Right hindlimb (tissue), 1 donor: ENCODE data around the gene APOL5.
A peak's percentile ranks its signal among the peaks of the same experiment; 100 is the strongest.
"Not testable (repeated sequence)": the region's sequence is repeated elsewhere in the genome, so short reads cannot be mapped to it uniquely, and the experiment has no call there.

Experiments
- DNase-seq: peaks from one replicate; pipeline ENCODE4 v3.0.0-alpha.2; 2018

APOL5 gene

GRCh38 chr22:35712672-35713071, 5.0 kb upstream of the APOL5 start:
- DNase-seq = no peak

- DNase-seq = no peak
Observed at GRCh38 chr22:35719212-35719875, 1.7 kb downstream of the APOL5 start.

- no peak for DNase-seq
Observed at GRCh38 chr22:35721960-35722359, 4.3 kb downstream of the APOL5 start.

- DNase-seq = no peak
Observed at GRCh38 chr22:35725521-35725920, 7.8 kb downstream of the APOL5 start.

GRCh38 chr22:35726398-35726797, 8.7 kb downstream of the APOL5 start:
- DNase-seq = no peak

- DNase-seq = no peak
Observed at GRCh38 chr22:35726933-35727332, 9.3 kb downstream of the APOL5 start.

- no peak for DNase-seq
Observed at GRCh38 chr22:35727436-35727835, 9.8 kb downstream of the APOL5 start.

GRCh38 chr22:35728639-35729308, 11.1 kb downstream of the APOL5 start:
- DNase-seq = no peak

- no peak for DNase-seq
Observed at GRCh38 chr22:35729309-35729698, 11.6 kb downstream of the APOL5 start.

GRCh38 chr22:35731321-35731720, 13.6 kb downstream of the APOL5 start:
- no peak for DNase-seq

GRCh38 chr22:35732116-35732515, 14.4 kb downstream of the APOL5 start:
- no peak for DNase-seq

- no peak for DNase-seq
Observed at GRCh38 chr22:35733036-35733435, 15.4 kb downstream of the APOL5 start.

GRCh38 chr22:35733791-35734516, 16.3 kb downstream of the APOL5 start:
- peak; percentile 86 for DNase-seq

GRCh38 chr22:35734517-35734827, 16.8 kb downstream of the APOL5 start:
- DNase-seq = no peak

GRCh38 chr22:35735542-35735941, 17.9 kb downstream of the APOL5 start:
- peak; percentile 54 for DNase-seq

GRCh38 chr22:35736166-35736565, 18.5 kb downstream of the APOL5 start:
- DNase-seq = no peak

- DNase-seq = no peak
Observed at GRCh38 chr22:35736701-35737100, 19.0 kb downstream of the APOL5 start.

- DNase-seq = not testable (repeated sequence)
Observed at GRCh38 chr22:35737886-35738285, 20.2 kb downstream of the APOL5 start.

- DNase-seq = peak; percentile 52
Observed at GRCh38 chr22:35739076-35739930, 21.6 kb downstream of the APOL5 start.

- no peak for DNase-seq
Observed at GRCh38 chr22:35739931-35740380, 22.3 kb downstream of the APOL5 start.

- no peak for DNase-seq
Observed at GRCh38 chr22:35740616-35741015, 22.9 kb downstream of the APOL5 start.

GRCh38 chr22:35742342-35743100, 24.8 kb downstream of the APOL5 start:
- no peak for DNase-seq
